ENCODE data around the gene KIN.

Gene KIN

GRCh38 chr10:7703140-7703539 lies 84.7 kb downstream of the KIN start, which contains the start of gene ITIH2:
Gene ITIH2, plus strand, starts transcription at chr10:7703316. Its CDS starts 119 bp downstream, at chr10:7703435.
- TF ChIP-seq CTCF (IDR thresholded peaks at IDR 0.05; ENCODE audit: low read depth, low read length) (no peak), MAX (IDR thresholded peaks at IDR 0.05; ENCODE audit: low read depth, low read length) (no peak), MYC (IDR thresholded peaks at IDR 0.05; ENCODE audit: low read depth, low read length) (no peak), POLR2A (IDR thresholded peaks at IDR 0.05; ENCODE audit: extremely low read depth, insufficient read length) (no peak)
- DNase-seq (ENCODE audit: low read depth), result no peak
- no peak within 1 kb of the TSS for H3K4me3 ChIP-seq (ENCODE audit: low read depth, low read length)

- H3K4me3 ChIP-seq (ENCODE audit: low read depth, low read length), result no peak overlapping the region
- no peak for DNase-seq (ENCODE audit: low read depth)
- TF ChIP-seq MAX (IDR thresholded peaks at IDR 0.05; ENCODE audit: low read depth, low read length) (no peak), CTCF (IDR thresholded peaks at IDR 0.05; ENCODE audit: low read depth, low read length) (no peak), MYC (IDR thresholded peaks at IDR 0.05; ENCODE audit: low read depth, low read length) (no peak), POLR2A (IDR thresholded peaks at IDR 0.05; ENCODE audit: extremely low read depth, insufficient read length) (no peak)
Measured at GRCh38 chr10:7702288-7702812, 85.4 kb downstream of the KIN start.

GRCh38 chr10:7701158-7701742 lies 86.5 kb downstream of the KIN start:
- no peak overlapping the region for H3K4me3 ChIP-seq (ENCODE audit: low read depth, low read length)
- TF ChIP-seq CTCF (IDR thresholded peaks at IDR 0.05; ENCODE audit: low read depth, low read length) (no peak), MAX (IDR thresholded peaks at IDR 0.05; ENCODE audit: low read depth, low read length) (no peak), POLR2A (IDR thresholded peaks at IDR 0.05; ENCODE audit: extremely low read depth, insufficient read length) (no peak), MYC (IDR thresholded peaks at IDR 0.05; ENCODE audit: low read depth, low read length) (no peak)
- DNase-seq (ENCODE audit: low read depth), result no peak

Data from NB4 (cell line).